ENCODE measurements around the gene DNAJA2. TPM values are rescaled to one million over a fixed set of nuclear protein-coding genes. Genes with fewer than 3 reads are reported as not detected.

Gene DNAJA2
- total RNA-seq, 1 donor from 2014 or later, result 63.4 TPM

GRCh38 chr16:46932802-46933201 is 40.7 kb downstream of the DNAJA2 start:
- no peaks in the 10 kb centered on the region for H3K9me3 Mint-ChIP-seq
- H3K36me3 Mint-ChIP-seq, result peaks cover 5% of the 10 kb centered on the region
- no peaks in the 10 kb centered on the region for H3K27me3 Mint-ChIP-seq
- H3K27ac Mint-ChIP-seq, result no peak overlapping the region
- no peak for DNase-seq (ENCODE audit: extremely low spot score, unreplicated experiment)
- TF ChIP-seq CTCF (conservative IDR thresholded peaks at IDR 0.05), result no peak
- no peak overlapping the region for H3K4me3 Mint-ChIP-seq
- no peaks in the 10 kb centered on the region for H3K4me1 Mint-ChIP-seq (ENCODE audit: unreplicated experiment)

- no peak for TF ChIP-seq CTCF (conservative IDR thresholded peaks at IDR 0.05)
- no peaks in the 10 kb centered on the region for H3K9me3 Mint-ChIP-seq
- H3K27me3 Mint-ChIP-seq, result no peaks in the 10 kb centered on the region
- no peak overlapping the region for H3K27ac Mint-ChIP-seq
- no peak overlapping the region for H3K4me3 Mint-ChIP-seq
- DNase-seq (ENCODE audit: extremely low spot score, unreplicated experiment), result no peak
- no peaks in the 10 kb centered on the region for H3K4me1 Mint-ChIP-seq (ENCODE audit: unreplicated experiment)
- H3K36me3 Mint-ChIP-seq, result peaks cover 11% of the 10 kb centered on the region
Observed at GRCh38 chr16:46930861-46931260, 42.6 kb downstream of the DNAJA2 start.

- TF ChIP-seq CTCF (conservative IDR thresholded peaks at IDR 0.05), result peak; percentile 92
- peak overlapping the region; percentile 20 for H3K27ac Mint-ChIP-seq
- no peak overlapping the region for H3K4me3 Mint-ChIP-seq
- H3K36me3 Mint-ChIP-seq, result peaks cover 11% of the 10 kb centered on the region
- peak; percentile 77 for DNase-seq (ENCODE audit: extremely low spot score, unreplicated experiment)
- no peaks in the 10 kb centered on the region for H3K27me3 Mint-ChIP-seq
- H3K4me1 Mint-ChIP-seq (ENCODE audit: unreplicated experiment), result no peaks in the 10 kb centered on the region
- H3K9me3 Mint-ChIP-seq, result no peaks in the 10 kb centered on the region
Observed at GRCh38 chr16:46929378-46930332, 43.8 kb downstream of the DNAJA2 start.

GRCh38 chr16:46928811-46929210 is 44.7 kb downstream of the DNAJA2 start:
- no peaks in the 10 kb centered on the region for H3K27me3 Mint-ChIP-seq
- TF ChIP-seq CTCF (conservative IDR thresholded peaks at IDR 0.05), result no peak
- DNase-seq (ENCODE audit: extremely low spot score, unreplicated experiment), result no peak
- peaks cover 11% of the 10 kb centered on the region for H3K36me3 Mint-ChIP-seq
- no peaks in the 10 kb centered on the region for H3K9me3 Mint-ChIP-seq
- H3K4me3 Mint-ChIP-seq, result no peak overlapping the region
- no peaks in the 10 kb centered on the region for H3K4me1 Mint-ChIP-seq (ENCODE audit: unreplicated experiment)
- H3K27ac Mint-ChIP-seq, result peak overlapping the region; percentile 20

GRCh38 chr16:46927273-46927672 is 46.2 kb downstream of the DNAJA2 start:
- Mint-ChIP-seq H3K4me3 (no peak overlapping the region), H3K27me3 (no peaks in the 10 kb centered on the region), H3K9me3 (no peaks in the 10 kb centered on the region), H3K36me3 (peaks cover 11% of the 10 kb centered on the region), H3K27ac (peak overlapping the region; percentile 58), H3K4me1 (ENCODE audit: unreplicated experiment) (no peaks in the 10 kb centered on the region)
- TF ChIP-seq CTCF (conservative IDR thresholded peaks at IDR 0.05), result no peak
- DNase-seq (ENCODE audit: extremely low spot score, unreplicated experiment), result no peak
